ENCODE results near the gene HNRNPU. TPM values are rescaled to one million over a fixed set of nuclear protein-coding genes. Genes with fewer than 3 reads are reported as not detected.
A peak's percentile ranks its signal among the peaks of the same experiment; 100 is the strongest.

Gene HNRNPU
- polyA plus RNA-seq, 3 donors: 71.5 to 197 (median 143) TPM

DNA sequence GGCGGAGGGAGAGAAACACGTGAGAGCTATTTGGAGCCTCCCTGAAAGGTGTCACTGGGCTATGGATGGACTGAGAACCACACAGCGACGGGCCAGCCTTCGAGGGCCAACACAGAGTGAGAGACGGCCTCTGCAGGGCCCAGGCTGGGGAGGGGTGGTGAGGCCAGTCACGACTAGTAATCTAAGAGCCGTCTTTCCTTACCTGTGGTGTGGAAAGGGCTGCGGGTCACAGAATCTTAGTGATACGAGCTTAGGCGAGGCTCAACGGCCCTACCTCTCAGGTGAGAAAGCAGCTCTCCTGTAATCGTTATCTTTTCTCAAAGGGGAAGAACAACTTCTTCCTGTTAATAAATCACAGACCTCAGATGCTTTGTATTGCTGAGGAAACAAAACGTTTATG, 62.3 kb downstream of the HNRNPU start:
- no peaks in the 10 kb centered on the region for H3K79me2 ChIP-seq (ENCODE audit: insufficient read depth, low read length)
- Mint-ChIP-seq H3K27ac (peak overlapping the region in 1 of 7 donors; percentile 30), H3K9me3 (no peaks in the 10 kb centered on the region), H3K4me1 (peaks cover 6% of the 10 kb centered on the region), H3K27me3 (ENCODE audit: low read depth in 3 of 3) (peaks cover 3 to 15% (median 13%) of the 10 kb centered on the region in 3 donors), H3K4me3 (no peak overlapping the region), H3K36me3 (no peaks in the 10 kb centered on the region)
- no peaks in the 10 kb centered on the region for H4K20me1 ChIP-seq (ENCODE audit: insufficient read depth, low read length)
- WGBS (ENCODE audit: insufficient coverage): 62% methylated on average over 3 of the region's 14 CpGs
- H3K4me3 ChIP-seq (replicated peaks in 1 of 3; ENCODE audit: low read depth in 2 of 3, low read length in 3 of 3): no peak overlapping the region
- H3K9ac ChIP-seq (ENCODE audit: insufficient read depth, low read length, poor library complexity, severe bottlenecking): no peak overlapping the region
- intact Hi-C loops (cut with micrococcal nuclease): loop anchor here in 1 of 2 donors (5.0 kb wide), 1 partner anchor 240 kb away; no protein-coding TSS in a partner anchor
- no peaks in the 10 kb centered on the region for H3K36me3 ChIP-seq (replicated peaks in 1 of 2; ENCODE audit: control insufficient read depth in 1 of 2, insufficient read depth in 2 of 2, low read length in 2 of 2)
- H2AFZ ChIP-seq (ENCODE audit: insufficient read depth, low read depth, low read length, poor library complexity, severe bottlenecking): no peak overlapping the region
- H3K27me3 ChIP-seq (ENCODE audit: control insufficient read depth in 2 of 2, insufficient read depth in 2 of 2, low read length in 2 of 2): no peaks in the 10 kb centered on the region
- H3K9me3 ChIP-seq (replicated peaks in 1 of 2; ENCODE audit: control insufficient read depth in 1 of 2, insufficient read depth in 1 of 2, low read length in 2 of 2): no peaks in the 10 kb centered on the region
- H3K4me1 ChIP-seq (ENCODE audit: control insufficient read depth in 1 of 2, insufficient read depth in 2 of 2, low read length in 2 of 2): peaks cover 0 to 4% of the 10 kb centered on the region in 2 donors
- no peak for TF ChIP-seq CTCF (IDR thresholded peaks at IDR 0.05)
- H3K27ac ChIP-seq (ENCODE audit: low read depth in 1 of 2, low read length in 2 of 2): no peak overlapping the region
- DNase-seq: no peak
- no peak overlapping the region for H3K4me2 ChIP-seq (replicated peaks; ENCODE audit: extremely low read depth, low read length, poor library complexity, severe bottlenecking)

- Histone ChIP-seq H3K27me3 (ENCODE audit: control insufficient read depth in 2 of 2, insufficient read depth in 2 of 2, low read length in 2 of 2) (no peaks in the 10 kb centered on the region), H3K9ac (ENCODE audit: insufficient read depth, low read length, poor library complexity, severe bottlenecking) (no peak overlapping the region), H3K27ac (ENCODE audit: low read depth in 1 of 2, low read length in 2 of 2) (no peak overlapping the region), H3K4me2 (replicated peaks; ENCODE audit: extremely low read depth, low read length, poor library complexity, severe bottlenecking) (peak overlapping the region; percentile 25), H3K36me3 (replicated peaks in 1 of 2; ENCODE audit: control insufficient read depth in 1 of 2, insufficient read depth in 2 of 2, low read length in 2 of 2) (no peaks in the 10 kb centered on the region), H3K79me2 (ENCODE audit: insufficient read depth, low read length) (no peaks in the 10 kb centered on the region), H3K4me3 (replicated peaks in 1 of 3; ENCODE audit: low read depth in 2 of 3, low read length in 3 of 3) (no peak overlapping the region), H3K4me1 (ENCODE audit: control insufficient read depth in 1 of 2, insufficient read depth in 2 of 2, low read length in 2 of 2) (peaks cover 0 to 4% of the 10 kb centered on the region in 2 donors), H3K9me3 (replicated peaks in 1 of 2; ENCODE audit: control insufficient read depth in 1 of 2, insufficient read depth in 1 of 2, low read length in 2 of 2) (no peaks in the 10 kb centered on the region), H2AFZ (ENCODE audit: insufficient read depth, low read depth, low read length, poor library complexity, severe bottlenecking) (no peak overlapping the region), H4K20me1 (ENCODE audit: insufficient read depth, low read length) (no peaks in the 10 kb centered on the region)
- H3K4me3 Mint-ChIP-seq: peak overlapping the region in 1 of 2 donors; percentile 55
- H3K4me1 Mint-ChIP-seq: peaks cover 5% of the 10 kb centered on the region
- H3K9me3 Mint-ChIP-seq: no peaks in the 10 kb centered on the region
- H3K27ac Mint-ChIP-seq: no peak overlapping the region
- H3K27me3 Mint-ChIP-seq (ENCODE audit: low read depth in 3 of 3): peaks cover 3 to 15% (median 10%) of the 10 kb centered on the region in 3 donors
- 14% methylated on average over 6 of the region's 14 CpGs for WGBS (ENCODE audit: insufficient coverage)
- DNase-seq: peak; percentile 13 to 45 (median 38)
- TF ChIP-seq CTCF (IDR thresholded peaks at IDR 0.05): peak; percentile 76
- intact Hi-C loops (cut with micrococcal nuclease): loop anchor here (2.0 to 5.0 kb wide), 2 partner anchors 241 to 242 kb away; no protein-coding TSS in a partner anchor
- H3K36me3 Mint-ChIP-seq: no peaks in the 10 kb centered on the region
Measured at GRCh38 chr1:244801246-244801645, 63.1 kb downstream of the HNRNPU start.

Measured in CD14-positive monocyte (primary cell).